Pulmonary artery endothelial cell (primary cell): ENCODE data around the gene TRIM10. TPM values are rescaled to one million over a fixed set of nuclear protein-coding genes. Genes with fewer than 3 reads are reported as not detected.
"Not testable (repeated sequence)": the region's sequence is repeated elsewhere in the genome, so short reads cannot be mapped to it uniquely, and the experiment has no call there.

ENCODE experiments used
- DNase-seq: peaks from one replicate; pipeline ENCODE4 v3.0.0-alpha.2; 2011; ENCODE audit warnings: low read depth, low spot score
- total RNA-seq: library from RNA; depleted of rRNA; stranded (reverse); fragments of >200 nt; gene quantifications from 2 replicates; pipeline ENCODE4 v1.2.3, GENCODE V29; 2014

The TRIM10 gene
- total RNA-seq, 1 donor from 2014 or later: not detected

DNA sequence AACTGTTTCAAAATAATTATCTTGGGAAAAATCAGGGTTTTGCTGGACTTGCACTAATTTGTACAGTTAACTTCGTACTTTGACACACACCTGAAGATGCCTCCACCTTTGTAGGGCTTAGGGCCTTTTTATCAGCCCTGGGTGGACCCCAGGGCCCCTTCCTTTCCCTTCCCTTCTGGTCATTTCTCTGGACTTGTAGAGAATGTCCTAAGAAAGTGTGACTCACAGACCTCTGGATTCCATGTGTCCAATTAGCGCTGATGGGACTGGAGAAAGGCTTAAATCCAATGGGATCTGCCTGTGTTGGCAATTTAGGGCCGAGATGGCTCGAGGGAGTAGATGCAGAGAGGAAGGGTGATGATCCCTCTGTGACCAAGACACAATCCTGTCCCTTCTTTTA, 11.7 kb upstream of the TRIM10 start:
- no peak for DNase-seq

DNA sequence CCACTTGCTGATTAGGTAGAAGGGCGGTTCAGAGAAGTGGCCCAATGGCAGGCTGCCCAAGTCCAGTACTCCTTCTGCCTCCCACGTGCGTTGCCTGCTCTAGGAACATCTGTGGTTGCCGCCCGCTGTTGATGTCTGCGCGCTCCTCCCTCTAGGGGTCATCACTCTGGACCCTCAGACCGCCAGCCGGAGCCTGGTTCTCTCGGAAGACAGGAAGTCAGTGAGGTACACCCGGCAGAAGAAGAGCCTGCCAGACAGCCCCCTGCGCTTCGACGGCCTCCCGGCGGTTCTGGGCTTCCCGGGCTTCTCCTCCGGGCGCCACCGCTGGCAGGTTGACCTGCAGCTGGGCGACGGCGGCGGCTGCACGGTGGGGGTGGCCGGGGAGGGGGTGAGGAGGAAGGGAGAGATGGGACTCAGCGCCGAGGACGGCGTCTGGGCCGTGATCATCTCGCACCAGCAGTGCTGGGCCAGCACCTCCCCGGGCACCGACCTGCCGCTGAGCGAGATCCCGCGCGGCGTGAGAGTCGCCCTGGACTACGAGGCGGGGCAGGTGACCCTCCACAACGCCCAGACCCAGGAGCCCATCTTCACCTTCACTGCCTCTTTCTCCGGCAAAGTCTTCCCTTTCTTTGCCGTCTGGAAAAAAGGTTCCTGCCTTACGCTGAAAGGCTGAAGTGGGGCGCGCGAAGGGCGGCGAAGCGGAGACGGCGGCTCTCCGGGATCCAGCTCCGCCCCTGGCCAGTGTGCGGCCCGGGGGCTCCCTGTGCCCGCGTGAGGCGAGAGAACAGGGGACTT, 10.9 kb upstream of the TRIM10 start:
- DNase-seq: no peak

DNA sequence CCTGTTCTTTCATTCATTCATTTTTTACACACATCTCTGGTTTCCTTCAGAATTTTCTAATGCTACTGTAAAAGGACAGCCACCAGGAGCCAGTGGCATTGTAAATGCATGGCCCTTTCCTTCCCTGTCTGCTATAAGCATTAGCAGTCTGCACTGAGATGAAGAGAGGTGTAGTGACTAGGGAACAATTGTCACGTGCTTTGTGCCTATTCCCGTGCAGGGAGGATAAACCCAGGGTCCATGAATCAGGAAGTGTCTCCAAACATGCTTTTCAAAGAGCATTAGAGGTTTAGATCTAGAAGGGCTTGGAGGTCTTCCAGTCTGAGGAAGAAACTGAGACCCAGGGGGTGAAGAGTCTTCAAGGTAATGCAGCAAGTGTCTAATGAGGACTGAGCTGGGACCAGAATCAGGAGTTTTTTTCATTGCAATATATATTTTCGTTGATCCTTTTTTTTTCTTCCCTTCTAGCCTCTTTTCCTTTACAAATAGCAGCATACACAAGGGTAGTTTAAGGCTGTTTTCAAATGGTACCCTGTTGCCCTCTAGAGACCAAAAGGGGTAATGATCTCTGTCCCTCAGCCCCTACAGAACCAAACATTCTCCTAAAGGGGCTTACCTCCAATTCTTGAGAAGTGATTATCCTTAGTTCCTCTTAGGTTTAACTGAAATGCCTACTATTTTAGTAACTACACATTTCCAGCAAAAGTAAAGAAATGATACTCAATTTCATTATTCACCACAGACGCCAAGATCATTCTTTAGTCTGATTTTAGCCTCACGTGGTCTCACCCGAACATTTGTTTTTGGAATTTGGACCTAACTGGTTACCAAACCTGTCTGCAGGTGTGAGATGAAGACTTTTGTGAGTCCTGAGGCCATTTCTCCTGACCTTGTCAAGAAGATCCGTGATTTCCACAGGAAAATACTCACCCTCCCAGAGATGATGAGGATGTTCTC, 8.9 kb upstream of the TRIM10 start:
- no peak for DNase-seq

DNA sequence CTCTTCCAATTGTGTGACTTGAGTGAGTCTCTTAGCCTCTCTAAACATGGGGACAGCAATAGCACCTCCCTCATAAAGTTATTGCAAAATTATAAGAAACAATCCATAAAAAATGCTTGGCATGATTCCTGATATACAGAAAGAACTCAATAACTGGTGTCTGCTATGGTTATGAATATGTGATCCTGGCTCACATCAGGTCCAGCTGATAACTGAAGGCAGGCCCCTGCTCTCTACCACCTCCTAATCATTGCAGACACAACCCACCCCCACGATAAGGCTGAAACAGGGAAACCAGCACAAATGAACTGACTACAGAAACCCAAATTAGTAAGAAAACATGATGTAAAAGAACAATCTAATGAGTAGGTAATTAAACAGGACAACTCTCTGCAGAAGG, 7.7 kb upstream of the TRIM10 start:
- no peak for DNase-seq

DNA sequence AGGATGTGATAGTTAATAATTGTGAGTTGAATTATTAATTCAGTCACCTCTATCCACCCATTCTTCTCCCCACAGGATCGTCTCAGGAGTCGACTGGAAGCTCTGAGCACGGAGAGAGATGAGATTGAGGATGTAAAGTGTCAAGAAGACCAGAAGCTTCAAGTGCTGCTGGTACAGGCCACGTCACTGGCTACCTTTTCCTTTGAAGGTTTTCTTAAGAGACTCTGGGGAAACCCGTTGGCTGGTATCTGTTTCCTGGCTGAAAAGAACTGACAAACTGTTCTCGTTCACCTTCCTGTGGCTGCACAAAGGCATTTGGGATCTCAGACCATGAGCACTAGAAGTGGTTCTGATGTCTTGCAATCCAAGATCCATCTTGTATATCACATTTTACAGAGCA, 6.1 kb upstream of the TRIM10 start:
- DNase-seq: no peak

DNA sequence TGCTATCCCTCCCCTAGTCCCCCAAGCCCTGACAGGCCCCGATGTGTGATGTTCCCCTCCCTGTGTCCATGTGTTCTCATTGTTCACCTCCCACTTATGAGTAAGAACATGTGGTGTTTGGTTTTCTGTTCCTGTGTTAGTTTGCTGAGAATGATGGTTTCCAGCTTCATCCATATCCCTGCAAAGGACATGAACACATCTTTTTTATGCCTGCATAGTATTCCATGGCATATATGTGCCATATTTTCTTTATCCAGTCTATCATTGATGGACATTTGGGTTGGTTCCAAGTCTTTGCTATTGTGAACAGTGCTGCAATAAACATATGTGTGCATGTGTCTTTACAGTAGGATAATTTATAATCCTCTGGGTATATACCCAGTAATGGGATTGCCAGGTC, 4.2 kb upstream of the TRIM10 start:
- not testable (repeated sequence) for DNase-seq

DNA sequence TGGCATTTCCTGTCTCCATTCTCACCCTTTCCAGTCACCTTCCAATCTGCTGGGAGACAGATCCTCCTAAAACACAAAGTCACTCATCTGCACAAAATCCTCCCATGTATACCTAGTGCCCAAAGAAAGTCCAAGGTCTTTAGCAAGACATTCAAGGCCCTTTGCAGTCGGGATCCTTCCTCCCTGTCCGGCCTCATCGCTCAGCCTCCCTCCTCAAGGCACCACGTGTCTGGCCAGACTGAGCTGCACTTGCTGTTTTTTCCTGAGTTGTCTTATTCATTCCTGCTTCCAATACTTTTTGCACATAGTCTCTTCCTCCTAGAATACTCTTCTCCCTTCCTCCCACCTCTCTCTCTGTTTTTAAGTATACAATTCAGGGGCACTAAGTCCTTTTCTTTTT, 3.7 kb upstream of the TRIM10 start:
- DNase-seq: no peak

DNA sequence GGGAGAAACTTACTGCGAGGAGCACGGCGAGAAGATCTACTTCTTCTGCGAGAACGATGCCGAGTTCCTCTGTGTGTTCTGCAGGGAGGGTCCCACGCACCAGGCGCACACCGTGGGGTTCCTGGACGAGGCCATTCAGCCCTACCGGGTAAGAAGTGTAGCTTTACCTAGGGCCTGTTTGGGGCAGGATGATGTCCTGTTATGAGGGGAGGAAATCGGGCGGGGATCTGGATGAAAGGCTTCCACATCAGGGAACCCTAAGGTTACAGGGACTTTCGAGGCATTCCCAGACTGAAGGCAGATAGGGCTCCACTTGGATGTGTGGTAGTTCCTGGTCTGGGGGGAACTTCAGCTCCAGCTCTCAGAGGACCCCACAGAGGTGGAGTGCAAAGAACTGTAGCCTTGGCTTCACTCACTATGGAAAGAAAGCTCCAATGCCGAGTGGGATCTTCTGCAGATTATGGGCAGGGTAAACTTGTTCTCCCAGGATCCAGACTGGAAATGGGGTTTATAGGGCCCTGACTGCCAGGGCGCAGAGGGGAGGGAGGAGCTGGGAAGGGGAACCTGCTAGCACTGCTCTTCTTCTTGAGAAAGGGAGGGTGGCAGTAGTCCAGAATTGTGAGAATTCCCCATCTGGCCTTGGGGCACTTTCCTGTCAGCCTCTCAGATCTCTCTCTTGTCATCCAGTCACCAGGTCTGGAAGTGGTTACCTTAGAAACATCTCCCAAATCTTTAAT, 3.1 kb upstream of the TRIM10 start:
- no peak for DNase-seq

DNA sequence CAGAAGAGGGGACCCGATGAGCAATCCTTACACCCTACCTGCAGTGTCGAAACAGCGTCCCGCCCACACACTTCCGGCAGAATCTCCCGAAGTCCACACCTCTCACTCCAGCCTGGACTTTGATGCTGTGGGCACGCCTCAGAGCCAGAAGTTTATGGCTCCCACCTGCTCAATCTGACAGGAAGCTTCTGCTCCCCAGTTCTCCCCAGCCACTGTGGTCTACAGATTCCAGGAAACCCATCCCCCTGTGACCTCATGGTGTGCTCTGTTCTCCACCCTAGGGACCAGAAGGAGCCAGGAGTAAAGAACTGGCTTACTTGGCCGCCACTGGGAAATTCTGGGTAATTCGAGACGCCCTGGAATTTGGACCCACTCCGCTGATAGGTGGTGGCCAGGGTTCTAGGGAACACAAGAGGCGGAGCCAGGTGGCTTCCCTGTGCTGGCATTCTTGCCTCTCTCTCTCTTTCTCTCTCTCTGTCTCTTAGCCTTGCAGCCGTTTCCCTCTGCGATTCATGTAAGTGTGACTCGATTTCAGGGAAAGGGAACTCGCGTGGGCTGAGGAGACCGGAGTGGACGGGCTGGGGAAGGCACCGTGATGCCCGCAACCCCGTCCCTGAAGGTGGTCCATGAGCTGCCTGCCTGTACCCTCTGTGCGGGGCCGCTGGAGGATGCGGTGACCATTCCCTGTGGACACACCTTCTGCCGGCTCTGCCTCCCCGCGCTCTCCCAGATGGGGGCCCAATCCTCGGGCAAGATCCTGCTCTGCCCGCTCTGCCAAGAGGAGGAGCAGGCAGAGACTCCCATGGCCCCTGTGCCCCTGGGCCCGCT, 2.3 kb upstream of the TRIM10 start, which contains the start of gene TRIM15:
TSS of gene TRIM15 (plus strand) at position 457 of the 828 bp plus-strand sequence. CDS start at position 596, 139 bp downstream.
- no peak for DNase-seq

DNA sequence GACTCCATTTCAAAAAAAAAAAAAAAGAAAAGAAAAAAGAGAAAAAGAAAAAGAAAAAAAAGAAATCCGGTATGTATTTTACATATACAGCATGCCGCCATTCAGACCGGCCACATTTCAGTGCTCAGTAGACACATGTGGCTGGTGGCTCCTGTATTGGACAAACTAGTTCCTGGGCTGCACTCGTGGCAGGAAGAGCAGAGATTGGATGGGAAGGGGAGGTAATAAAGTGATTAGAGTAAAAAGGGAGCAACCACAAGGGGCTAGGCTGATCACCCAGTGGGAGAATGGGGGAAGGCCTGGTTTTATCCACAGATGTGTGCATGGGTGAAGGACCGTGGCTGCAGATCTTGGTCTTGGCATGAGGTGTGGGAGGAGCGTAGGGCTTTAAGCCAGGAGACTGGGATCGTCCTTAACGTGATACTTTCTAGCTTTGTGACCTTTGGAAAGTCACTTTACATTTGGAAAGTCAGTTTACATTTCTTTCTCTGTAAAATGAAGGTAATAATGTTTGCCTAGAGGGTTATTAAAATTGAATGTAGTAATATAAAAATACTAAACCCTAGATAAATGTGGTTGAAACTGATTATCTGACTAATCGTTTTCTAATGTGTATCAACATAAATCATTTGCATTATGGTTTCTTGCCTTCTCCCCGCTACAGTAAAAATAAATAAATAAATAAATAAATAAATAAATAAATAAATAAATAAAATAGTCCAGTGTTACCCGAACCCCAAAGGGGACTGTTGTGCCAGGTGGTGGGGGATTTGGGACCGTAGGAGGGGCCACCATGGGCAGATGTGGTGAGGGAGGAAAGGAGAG, 1.5 kb upstream of the TRIM10 start:
- DNase-seq: no peak

DNA sequence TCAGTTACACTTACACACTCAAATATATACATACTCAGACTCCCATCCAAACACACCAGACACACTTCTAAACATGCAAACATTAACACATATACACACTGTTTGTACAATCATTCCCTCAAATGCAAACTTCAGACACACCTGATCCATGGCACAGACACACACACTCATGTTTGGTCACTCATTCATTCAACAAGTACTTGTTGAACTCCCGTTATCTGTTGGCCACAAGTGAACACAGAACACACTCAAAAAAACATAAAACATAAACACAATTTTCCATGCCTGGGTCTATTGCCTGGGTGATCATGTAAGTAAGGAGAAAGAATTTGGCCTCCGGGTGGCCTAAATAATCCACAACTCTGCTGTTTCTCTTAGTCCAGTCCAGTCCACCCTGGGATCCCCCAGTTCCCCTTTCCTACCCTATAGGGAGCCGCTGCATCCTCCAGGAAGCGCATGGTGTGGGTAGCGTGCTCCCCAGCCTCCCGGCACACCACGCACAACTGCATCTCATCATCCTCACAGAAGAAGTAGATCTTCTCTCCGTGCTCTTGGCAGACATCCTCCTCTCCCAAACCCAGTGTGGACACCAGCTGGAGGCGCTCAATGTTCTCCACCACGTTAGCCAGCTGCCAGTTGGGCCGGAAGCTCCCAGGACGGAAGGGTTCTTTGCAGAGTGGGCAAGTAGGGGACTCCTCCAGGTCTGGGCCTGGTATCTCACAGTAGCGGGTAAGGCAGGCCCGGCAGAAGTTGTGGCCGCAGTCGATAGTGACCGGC, 815 bp downstream of the TRIM10 start:
- DNase-seq: no peak

DNA sequence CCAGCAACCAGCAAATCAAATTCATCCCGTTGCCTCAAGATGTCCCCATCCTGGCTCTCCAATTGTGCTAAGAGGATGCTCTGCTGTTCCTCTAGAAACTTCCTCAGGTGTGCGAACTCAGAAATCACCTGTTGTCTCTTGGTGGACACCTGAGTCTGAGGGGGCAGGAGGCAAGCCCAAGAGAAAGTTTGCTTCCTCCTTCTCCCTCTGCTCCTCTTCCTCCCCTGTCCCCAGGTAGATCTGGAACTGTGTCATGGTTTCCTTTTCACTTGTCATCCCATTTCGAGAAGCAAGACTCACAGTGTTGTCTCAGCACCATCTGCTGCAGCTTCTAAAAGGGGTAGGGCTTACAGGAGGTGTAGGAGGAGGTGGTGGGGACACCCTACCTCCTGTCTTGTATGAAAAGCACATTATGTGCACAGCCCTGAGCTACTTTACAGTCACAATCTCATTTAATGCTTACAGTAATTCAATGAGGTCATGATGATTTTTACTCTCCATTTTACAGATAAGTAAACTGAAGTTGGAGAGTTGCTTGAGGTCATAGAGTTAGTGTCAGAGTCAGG, 2.5 kb downstream of the TRIM10 start:
- DNase-seq: no peak

DNA sequence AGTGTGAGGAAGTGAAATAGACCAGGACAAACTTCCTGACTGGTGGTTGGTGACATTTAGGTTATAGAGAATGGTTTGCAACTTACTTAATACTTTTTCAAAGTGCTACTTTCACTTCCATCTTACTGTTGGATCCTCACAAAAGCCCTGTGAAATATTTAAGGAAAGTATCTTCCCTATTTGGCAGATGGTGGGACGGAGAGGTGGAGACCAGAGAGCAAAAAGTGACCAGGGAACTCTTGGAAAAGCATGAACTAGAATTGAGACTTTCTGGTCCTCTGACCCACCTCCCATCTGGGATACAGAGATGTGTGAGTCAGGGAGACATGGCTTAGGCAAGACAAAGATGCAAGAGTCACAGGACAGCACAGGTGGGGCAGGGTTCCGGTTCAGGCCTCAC, 3.0 kb downstream of the TRIM10 start:
- no peak for DNase-seq

DNA sequence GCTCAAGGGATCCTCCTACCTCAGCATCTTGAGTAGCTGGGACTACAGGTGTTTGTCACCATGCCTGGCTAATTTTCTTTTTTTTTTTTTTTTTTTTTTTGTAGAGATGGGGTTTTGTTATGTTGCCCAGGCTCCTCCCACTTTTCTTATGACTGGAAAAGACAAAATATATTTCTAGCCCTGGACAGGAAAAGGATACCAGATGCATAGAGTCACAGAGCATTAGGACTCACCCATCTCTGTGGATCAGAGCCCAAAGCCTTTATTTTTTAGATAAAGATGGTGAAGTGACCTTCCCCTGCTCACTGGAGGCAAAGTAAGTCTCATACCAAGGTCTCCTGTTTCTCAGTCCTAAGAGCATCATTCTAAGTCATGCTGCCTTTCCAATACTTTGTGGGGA, 3.4 kb downstream of the TRIM10 start:
- no peak for DNase-seq

DNA sequence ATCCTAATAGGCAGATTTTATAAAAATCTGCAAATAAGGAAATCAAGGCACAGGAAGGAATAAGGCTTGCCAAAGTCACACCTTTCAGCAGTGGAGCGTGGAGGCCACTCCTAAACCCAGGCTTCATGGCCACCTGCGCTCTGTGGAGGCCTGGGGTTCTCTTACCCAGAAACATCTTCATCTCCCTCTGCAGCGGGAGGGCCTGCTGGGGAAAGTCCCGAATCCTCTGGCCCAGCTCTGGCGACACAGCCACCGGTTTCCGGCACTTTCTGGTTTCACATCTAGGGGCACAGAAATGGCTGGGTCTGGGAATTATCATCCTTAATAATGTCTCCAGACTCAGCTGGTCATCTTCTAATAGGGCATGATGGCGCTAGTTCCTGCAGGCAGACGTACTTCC, 4.2 kb downstream of the TRIM10 start:
- DNase-seq: no peak

DNA sequence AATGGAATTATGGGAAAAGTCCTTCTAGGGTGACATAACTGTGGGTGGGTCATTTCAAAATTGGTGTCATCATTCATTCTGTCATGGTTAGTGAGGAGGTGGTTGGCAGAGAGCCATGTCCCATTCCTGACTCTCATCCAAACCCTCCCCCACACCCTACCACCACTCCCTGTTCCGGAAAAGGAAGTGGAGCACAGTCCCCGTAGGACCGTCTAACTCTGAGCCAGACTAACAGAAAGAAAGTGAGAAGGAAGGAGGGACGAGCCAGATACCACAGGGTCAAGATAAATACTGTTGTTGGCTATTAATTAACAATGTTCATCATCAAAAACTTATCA, 4.8 kb downstream of the TRIM10 start:
- no peak for DNase-seq

DNA sequence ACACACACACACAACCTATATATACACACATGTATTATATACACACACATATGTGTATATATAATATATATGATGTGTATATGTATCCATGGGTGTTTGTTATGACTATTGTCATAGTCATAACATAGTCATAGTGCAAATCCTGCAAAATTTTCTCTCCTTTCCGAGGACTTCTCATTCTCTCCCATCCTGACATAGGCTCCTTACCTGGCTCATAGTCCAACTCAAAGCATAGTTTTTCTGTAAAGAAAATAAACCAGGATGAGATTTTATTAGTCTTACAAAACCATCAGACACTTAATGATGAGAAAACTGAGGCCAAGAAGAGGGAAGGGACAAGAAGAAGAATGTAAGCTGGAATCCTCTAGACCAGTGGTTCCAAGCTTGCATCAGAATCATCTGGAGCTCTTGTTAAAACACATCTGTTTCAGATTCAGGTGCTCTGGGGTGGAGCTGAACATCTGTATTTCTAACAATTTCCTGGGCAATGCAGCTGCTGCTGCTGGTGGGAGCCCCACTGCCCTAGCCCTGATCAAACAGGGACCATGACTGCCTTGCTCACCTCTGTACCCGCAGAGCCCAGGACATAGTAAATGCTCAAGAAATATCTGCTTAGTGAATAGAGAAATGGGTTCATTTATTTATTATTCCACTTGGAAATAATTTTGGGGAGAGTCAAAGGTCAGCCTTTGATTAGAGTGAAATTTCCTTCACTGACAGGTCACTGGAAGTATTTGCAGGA, 5.3 kb downstream of the TRIM10 start:
- no peak for DNase-seq
